ENCODE results near the gene SRF.
A peak's percentile ranks its signal among the peaks of the same experiment; 100 is the strongest.

The SRF gene

DNA sequence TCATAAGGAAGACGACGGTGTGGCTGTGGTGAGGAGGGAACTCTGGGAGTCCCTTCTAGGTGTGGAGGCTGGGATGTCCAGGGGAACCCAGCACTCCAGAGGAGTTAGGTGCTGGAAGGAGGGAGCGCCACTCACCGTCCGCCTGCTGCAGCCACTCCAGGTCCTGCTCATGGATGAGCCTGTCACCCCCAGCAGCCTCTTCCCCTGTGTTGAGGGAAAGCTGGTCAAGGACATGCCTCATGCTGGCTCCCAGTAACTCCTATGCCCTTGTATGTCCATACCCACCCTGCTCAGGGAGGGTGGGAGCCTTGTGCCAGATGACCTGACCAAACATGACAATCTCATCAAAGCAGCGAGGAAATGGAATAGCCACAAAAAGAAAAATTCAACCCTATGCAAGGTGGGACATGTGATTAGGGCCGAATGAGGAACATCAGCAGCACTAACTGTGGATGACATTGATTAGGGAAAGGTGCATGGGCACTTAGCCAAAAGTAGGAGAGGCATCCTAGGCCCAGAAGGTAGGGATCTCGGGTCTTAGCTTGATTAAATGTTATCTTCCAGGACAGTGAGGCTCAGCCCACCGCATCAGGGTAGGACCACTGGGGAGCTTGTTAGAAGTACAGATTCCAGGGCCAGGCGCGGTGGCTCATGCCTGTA, 55.3 kb downstream of the SRF start:
- no peak for TF ChIP-seq CTCF (IDR thresholded peaks at IDR 0.05; ENCODE audit: low read depth, low read length)
- H3K4me3 ChIP-seq (ENCODE audit: low read depth, low read length): no peak overlapping the region

DNA sequence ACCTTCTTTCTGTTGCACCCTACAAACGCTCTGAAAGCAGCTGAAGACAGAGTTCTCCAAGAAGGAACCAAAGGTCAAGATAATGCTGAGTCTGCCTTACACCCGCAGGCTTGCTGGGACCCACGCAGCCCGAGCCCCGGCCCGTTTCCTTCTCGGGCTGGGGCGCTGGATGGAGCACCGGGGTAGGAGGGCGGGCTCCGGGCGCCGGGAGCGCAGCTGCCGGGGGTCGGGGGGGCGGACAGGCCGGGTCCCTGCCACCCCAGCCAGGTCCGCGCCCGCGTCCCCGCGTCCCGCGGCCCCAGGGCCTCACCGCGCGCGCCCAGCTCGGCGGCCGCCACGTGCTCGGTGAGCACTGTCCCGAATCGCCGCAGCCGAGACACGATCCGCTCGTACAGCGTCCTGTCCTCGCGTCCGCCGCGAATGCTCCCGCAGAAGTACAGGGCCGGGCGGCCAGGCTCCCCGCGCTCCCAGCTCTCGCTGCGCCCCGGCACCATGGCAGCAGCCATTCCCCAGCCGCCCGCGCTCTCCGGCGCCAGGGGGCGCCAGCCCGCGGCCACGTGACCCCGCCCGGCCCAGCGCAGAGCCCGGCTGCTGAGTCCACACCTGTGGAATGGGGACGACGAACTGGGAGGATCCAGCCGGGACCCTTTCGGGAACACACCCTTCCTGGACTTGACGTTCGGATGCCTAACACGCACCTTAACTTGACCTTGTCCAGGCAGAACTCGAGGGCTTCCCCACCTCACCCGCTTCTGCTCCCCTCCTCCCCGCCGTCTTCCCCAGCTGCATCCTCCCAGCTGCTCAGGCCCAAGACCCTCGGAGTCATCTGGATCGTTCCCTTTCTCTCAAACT, 58.1 kb downstream of the SRF start, which contains the start of gene DNPH1:
Gene DNPH1, minus strand, starts transcription at position 531 of the 852 bp plus-strand sequence. Its CDS starts 25 bp downstream, at position 506.
- peak within 1 kb of the TSS; percentile 58 for H3K4me3 ChIP-seq (ENCODE audit: low read depth, low read length)
- peak; percentile 70 for TF ChIP-seq CTCF (IDR thresholded peaks at IDR 0.05; ENCODE audit: low read depth, low read length)

DNA sequence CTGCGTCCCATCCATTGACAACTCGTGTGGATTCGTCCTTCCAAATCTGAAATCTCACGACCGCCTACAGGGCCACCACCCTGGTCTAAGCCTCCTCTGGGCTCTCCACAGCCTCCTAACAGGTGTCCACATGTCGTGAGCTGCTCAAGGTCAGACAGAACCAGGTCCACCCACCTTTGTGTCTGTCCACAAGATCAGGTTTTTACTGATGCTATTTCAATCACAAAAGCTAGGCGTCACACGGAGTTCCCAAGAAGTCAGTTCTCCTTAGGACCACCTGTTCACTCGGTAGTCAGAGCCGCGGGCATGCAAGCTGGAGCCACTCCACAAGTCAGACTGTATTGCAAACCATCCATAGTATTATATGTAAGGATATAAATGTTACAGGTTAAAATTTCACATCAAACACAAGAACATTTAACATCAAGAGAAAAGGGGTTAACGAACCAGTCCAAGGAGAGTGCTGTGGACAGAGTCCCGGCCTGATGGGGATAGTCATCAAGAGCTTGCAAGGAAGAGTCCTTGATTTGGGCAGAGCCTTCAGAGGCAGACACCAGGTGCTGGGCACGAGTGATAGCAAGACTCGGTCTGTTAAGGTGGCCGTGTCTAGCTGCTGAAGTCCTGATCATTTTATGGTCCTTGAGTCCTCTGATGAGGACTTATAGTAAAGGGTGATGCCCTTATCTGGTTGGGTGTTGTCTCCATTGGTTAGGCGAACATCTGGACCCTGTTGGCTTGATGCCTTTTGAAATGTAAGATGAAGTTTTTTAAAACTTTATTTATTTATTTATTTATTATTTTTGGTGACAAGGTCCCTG, 58.9 kb downstream of the SRF start:
- no peak for TF ChIP-seq CTCF (IDR thresholded peaks at IDR 0.05; ENCODE audit: low read depth, low read length)
- no peak overlapping the region for H3K4me3 ChIP-seq (ENCODE audit: low read depth, low read length)

DNA sequence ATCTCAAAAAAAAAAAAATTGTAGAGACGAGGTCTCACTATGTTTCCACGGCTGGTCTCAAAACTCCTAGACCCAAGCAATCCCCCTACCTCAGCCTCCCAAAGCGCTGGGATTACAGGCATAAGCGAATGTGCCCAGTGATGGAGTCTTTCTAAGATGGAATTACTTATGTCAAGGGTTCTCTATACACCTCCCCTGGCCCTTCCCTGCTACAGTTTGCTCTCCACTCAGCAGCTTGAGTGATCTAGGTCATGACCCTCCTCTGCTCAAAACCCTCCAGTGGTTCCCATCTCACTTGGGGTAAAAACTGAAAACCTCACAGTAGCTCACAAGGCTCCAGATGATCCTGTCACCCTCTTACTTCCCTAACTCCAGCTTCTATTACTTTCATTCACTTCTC, 60.0 kb downstream of the SRF start:
- no peak for TF ChIP-seq CTCF (IDR thresholded peaks at IDR 0.05; ENCODE audit: low read depth, low read length)

More for the DNA sequence above, 60.0 kb downstream of the SRF start:
- H3K4me3 ChIP-seq (ENCODE audit: low read depth, low read length): no peak overlapping the region

All from WI38 (cell line).